Urinary bladder (tissue), 4 donors: ENCODE data around the gene MRAP. TPM values are rescaled to one million over a fixed set of nuclear protein-coding genes. Genes with fewer than 3 reads are reported as not detected.

Experiments used
- DNase-seq: peaks from one replicate; pipeline ENCODE4 v3.0.0-alpha.2; 2015; ENCODE audit errors: extremely low spot score
- H3K27ac ChIP-seq: one replicate; pipeline ENCODE4 v1.5.1; 2013; ENCODE audit warnings: low read depth, mild to moderate bottlenecking, moderate library complexity
- H3K36me3 ChIP-seq: one replicate; pipeline ENCODE4 v1.6.1; 2013; ENCODE audit warnings: mild to moderate bottlenecking, moderate library complexity; ENCODE audit not compliant: insufficient read depth
- H3K4me1 ChIP-seq: one replicate; pipeline ENCODE4 v1.6.1; 2013; ENCODE audit warnings: mild to moderate bottlenecking, moderate library complexity; ENCODE audit not compliant: insufficient read depth
- H3K4me3 ChIP-seq: one replicate; pipeline ENCODE4 v1.5.1; 2013; ENCODE audit warnings: low read depth, low read length
- WGBS: extraction: QIAGEN DNeasy Blood & Tissue Kit; methylation state at CpG from one replicate; pipeline ENCODE4 v1.1.7; 2013; 5-methylcytosine and 5-hydroxymethylcytosine counted together
- polyA plus RNA-seq: library from polyadenylated mRNA; stranded (reverse); fragments of 200-250 nt; gene quantifications from one replicate; pipeline ENCODE4 v1.2.3, GENCODE V29; 2013
- total RNA-seq: library from RNA; depleted of rRNA; stranded (reverse); fragments of >200 nt; gene quantifications from one replicate; pipeline ENCODE4 v1.2.3, GENCODE V29; 2014
- donor health status: healthy with polysubstance abuse.
- donor health status: healthy.

MRAP gene
- total and polyA plus RNA-seq, 2 donors: 4.0 TPM; not detected in 1

- Histone ChIP-seq H3K36me3 (peaks cover 14% of the 10 kb centered on the region), H3K4me3 (no peak overlapping the region), H3K4me1 (no peaks in the 10 kb centered on the region), H3K27ac (no peak overlapping the region)
- no peak for DNase-seq
- 95% methylated on average over 13 of the region's 13 CpGs for WGBS
These were observed 22.8 kb downstream of the MRAP start for GRCh38 chr21:32321480-32321879.

GRCh38 chr21:32322103-32322502, 23.4 kb downstream of the MRAP start:
- WGBS: 87% methylated on average over 12 of the region's 12 CpGs
- no peak for DNase-seq
- no peaks in the 10 kb centered on the region for H3K4me1 ChIP-seq
- H3K4me3 ChIP-seq: no peak overlapping the region
- no peak overlapping the region for H3K27ac ChIP-seq
- peaks cover 12% of the 10 kb centered on the region for H3K36me3 ChIP-seq

- Histone ChIP-seq H3K36me3 (peaks cover 8% of the 10 kb centered on the region), H3K4me1 (no peaks in the 10 kb centered on the region)
- 93% methylated on average over 10 of the region's 10 CpGs for WGBS
These were observed 24.0 kb downstream of the MRAP start for GRCh38 chr21:32322676-32323075.

GRCh38 chr21:32325706-32326105, 27.1 kb downstream of the MRAP start:
- 88% methylated on average over 8 of the region's 8 CpGs for WGBS
- DNase-seq: no peak
- Histone ChIP-seq H3K27ac (no peak overlapping the region), H3K4me1 (no peaks in the 10 kb centered on the region), H3K36me3 (peaks cover 6% of the 10 kb centered on the region), H3K4me3 (no peak overlapping the region)

More at GRCh38 chr21:32322676-32323075, 24.0 kb downstream of the MRAP start:
- Histone ChIP-seq H3K4me3 (no peak overlapping the region), H3K27ac (no peak overlapping the region)
- no peak for DNase-seq

- WGBS: 46% methylated on average over 3 of the region's 3 CpGs
- no peaks in the 10 kb centered on the region for H3K4me1 ChIP-seq
These were observed 29.9 kb downstream of the MRAP start for GRCh38 chr21:32328595-32328994.

GRCh38 chr21:32329331-32329730, 30.7 kb downstream of the MRAP start:
- DNase-seq: no peak
- Histone ChIP-seq H3K27ac (no peak overlapping the region), H3K36me3 (peaks cover 5% of the 10 kb centered on the region), H3K4me3 (no peak overlapping the region), H3K4me1 (no peaks in the 10 kb centered on the region)
- WGBS: 64% methylated on average over 2 of the region's 2 CpGs

More at GRCh38 chr21:32328595-32328994, 29.9 kb downstream of the MRAP start:
- Histone ChIP-seq H3K4me3 (no peak overlapping the region), H3K27ac (no peak overlapping the region), H3K36me3 (peaks cover 2% of the 10 kb centered on the region)
- no peak for DNase-seq

GRCh38 chr21:32329776-32330175, 31.1 kb downstream of the MRAP start:
- WGBS: 83% methylated on average over 3 of the region's 3 CpGs
- DNase-seq: no peak
- no peak overlapping the region for H3K27ac ChIP-seq

GRCh38 chr21:32330784-32331311, 32.2 kb downstream of the MRAP start:
- no peak for DNase-seq

More at GRCh38 chr21:32329776-32330175, 31.1 kb downstream of the MRAP start:
- Histone ChIP-seq H3K4me1 (no peaks in the 10 kb centered on the region), H3K4me3 (no peak overlapping the region), H3K36me3 (peaks cover 5% of the 10 kb centered on the region)

GRCh38 chr21:32331444-32332305, 33.0 kb downstream of the MRAP start:
- Histone ChIP-seq H3K4me1 (no peaks in the 10 kb centered on the region), H3K4me3 (no peak overlapping the region), H3K36me3 (peaks cover 5% of the 10 kb centered on the region), H3K27ac (no peak overlapping the region)
- WGBS: 93% methylated on average over 9 of the region's 9 CpGs
- DNase-seq: no peak

More at GRCh38 chr21:32330784-32331311, 32.2 kb downstream of the MRAP start:
- Histone ChIP-seq H3K4me3 (no peak overlapping the region), H3K36me3 (peaks cover 5% of the 10 kb centered on the region), H3K4me1 (no peaks in the 10 kb centered on the region), H3K27ac (no peak overlapping the region)
- WGBS: 94% methylated on average over 4 of the region's 4 CpGs

- no peaks in the 10 kb centered on the region for H3K4me1 ChIP-seq
- no peak for DNase-seq
- H3K36me3 ChIP-seq: peaks cover 5% of the 10 kb centered on the region
- WGBS: 97% methylated on average over 1 of the region's 1 CpG
- H3K4me3 ChIP-seq: no peak overlapping the region
- H3K27ac ChIP-seq: no peak overlapping the region
These were observed 33.9 kb downstream of the MRAP start for GRCh38 chr21:32332463-32332951.

- 95% methylated on average over 19 of the region's 19 CpGs for WGBS
- no peak overlapping the region for H3K27ac ChIP-seq
- peaks cover 12% of the 10 kb centered on the region for H3K36me3 ChIP-seq
- DNase-seq: no peak
- H3K4me3 ChIP-seq: no peak overlapping the region
- H3K4me1 ChIP-seq: no peaks in the 10 kb centered on the region
These were observed 35.5 kb downstream of the MRAP start for GRCh38 chr21:32333953-32334673.

- 87% methylated on average over 12 of the region's 12 CpGs for WGBS
- Histone ChIP-seq H3K36me3 (peaks cover 14% of the 10 kb centered on the region), H3K4me1 (no peaks in the 10 kb centered on the region), H3K4me3 (no peak overlapping the region), H3K27ac (no peak overlapping the region)
- no peak for DNase-seq
These were observed 36.4 kb downstream of the MRAP start for GRCh38 chr21:32334980-32335531.
